MM.1S (cell line): ENCODE measurements around the gene MAPRE3.

ENCODE experiments used
- CTCF ChIP-seq: fragments of 300-600 bp; sonication (generic); IDR thresholded peaks from 2 replicates; pipeline ENCODE4 v1.5.1; 2016; ENCODE audit warnings: antibody characterized with exemption, low read length, mixed read lengths
- EZH2 ChIP-seq: fragments of 300-600 bp; sonication (generic); optimal IDR thresholded peaks from 2 replicates; pipeline ENCODE3; 2017; ENCODE audit warnings: low read depth, mild to moderate bottlenecking, antibody characterized with exemption, low read length, mixed read lengths
- EZH2phosphoT487 ChIP-seq: fragments of 300-600 bp; sonication (generic); IDR thresholded peaks from 2 replicates; pipeline ENCODE4 v1.6.1; 2018; ENCODE audit warnings: antibody characterized with exemption, low read length

GRCh38 chr2:26980971-26981370, 10.5 kb downstream of the MAPRE3 start:
- TF ChIP-seq CTCF (no peak), EZH2phosphoT487 (no peak), EZH2 (no peak)
